PFSK-1 (cell line): ENCODE measurements around the gene RASEF.

Experiments
- FOXP2 ChIP-seq: optimal IDR thresholded peaks from 2 replicates; pipeline ENCODE3; 2011; ENCODE audit warnings: borderline replicate concordance, control low read depth, inconsistent platforms; ENCODE audit not compliant: insufficient read depth; ENCODE audit errors: extremely low read length, extremely low read depth
- POLR2AphosphoS5 ChIP-seq: IDR thresholded peaks from 2 replicates; pipeline ENCODE4 v1.6.1; 2012; ENCODE audit warnings: low read depth, mild to moderate bottlenecking, control low read depth, low read length, moderate library complexity
- REST ChIP-seq, 2 experiments: IDR thresholded peaks; 2 replicates each; pipeline versions ENCODE4 v1.6.1 to v1.8.0; 2011 to 2012; ENCODE audit warnings: low read depth in 2 of 2, low read length in 2 of 2, control low read depth in 1 of 2, inconsistent platforms in 1 of 2, mild to moderate bottlenecking in 1 of 2, moderate library complexity in 1 of 2; ENCODE audit not compliant: insufficient read depth in 1 of 2
- SIN3A ChIP-seq: IDR thresholded peaks from 2 replicates; pipeline ENCODE4 v1.6.1; 2012; ENCODE audit warnings: mild to moderate bottlenecking, low read length, moderate library complexity, borderline replicate concordance; ENCODE audit not compliant: insufficient read depth
- TAF1 ChIP-seq: IDR thresholded peaks from 2 replicates; pipeline ENCODE4 v1.6.1; 2012; ENCODE audit warnings: low read length, control low read depth, borderline replicate concordance; ENCODE audit not compliant: insufficient read depth

Gene RASEF

GRCh38 chr9:83006378-83006777, 56.6 kb downstream of the RASEF start:
- TF ChIP-seq TAF1, result no peak

GRCh38 chr9:83005963-83006362, 57.0 kb downstream of the RASEF start:
- TF ChIP-seq FOXP2 (no peak), POLR2AphosphoS5 (no peak), TAF1 (no peak), REST (IDR thresholded peaks at IDR 0.05; ENCODE audit: insufficient read depth in 1 of 2, low read depth in 2 of 2, low read length in 2 of 2) (no peak), SIN3A (no peak)

GRCh38 chr9:83005361-83005760, 57.6 kb downstream of the RASEF start:
- TF ChIP-seq SIN3A (no peak), POLR2AphosphoS5 (no peak), TAF1 (no peak), REST (IDR thresholded peaks at IDR 0.05; ENCODE audit: insufficient read depth in 1 of 2, low read depth in 2 of 2, low read length in 2 of 2) (no peak), FOXP2 (no peak)

GRCh38 chr9:83002329-83002728, 60.6 kb downstream of the RASEF start:
- no peak for TF ChIP-seq POLR2AphosphoS5
- TF ChIP-seq REST (IDR thresholded peaks at IDR 0.05; ENCODE audit: insufficient read depth in 1 of 2, low read depth in 2 of 2, low read length in 2 of 2), result no peak
- TF ChIP-seq TAF1, result no peak
- TF ChIP-seq SIN3A, result no peak
- TF ChIP-seq FOXP2, result no peak

- TF ChIP-seq TAF1 (no peak), FOXP2 (no peak), POLR2AphosphoS5 (no peak), REST (IDR thresholded peaks at IDR 0.05; ENCODE audit: insufficient read depth in 1 of 2, low read depth in 2 of 2, low read length in 2 of 2) (no peak), SIN3A (no peak)
Measured at GRCh38 chr9:83000765-83001164, 62.2 kb downstream of the RASEF start.
